ENCODE results near the gene MOCS3.

Gene MOCS3, protein sequence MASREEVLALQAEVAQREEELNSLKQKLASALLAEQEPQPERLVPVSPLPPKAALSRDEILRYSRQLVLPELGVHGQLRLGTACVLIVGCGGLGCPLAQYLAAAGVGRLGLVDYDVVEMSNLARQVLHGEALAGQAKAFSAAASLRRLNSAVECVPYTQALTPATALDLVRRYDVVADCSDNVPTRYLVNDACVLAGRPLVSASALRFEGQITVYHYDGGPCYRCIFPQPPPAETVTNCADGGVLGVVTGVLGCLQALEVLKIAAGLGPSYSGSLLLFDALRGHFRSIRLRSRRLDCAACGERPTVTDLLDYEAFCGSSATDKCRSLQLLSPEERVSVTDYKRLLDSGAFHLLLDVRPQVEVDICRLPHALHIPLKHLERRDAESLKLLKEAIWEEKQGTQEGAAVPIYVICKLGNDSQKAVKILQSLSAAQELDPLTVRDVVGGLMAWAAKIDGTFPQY
- total RNA-seq = 20.3 to 27.8 reads per million in 2 experiments

- peak; percentile 79 for DNase-seq (ENCODE audit: low read depth)
Measured at GRCh38 chr20:50958615-50959542, at the start of gene MOCS3. TSS of gene MOCS3 (plus strand) at chr20:50958818. CDS start at chr20:50958843, 25 bp downstream.

- DNase-seq (ENCODE audit: low read depth) = no peak
Measured at GRCh38 chr20:50909413-50909812, 49.2 kb upstream of the MOCS3 start.

GRCh38 chr20:50911030-50911429, 47.6 kb upstream of the MOCS3 start:
- no peak for DNase-seq (ENCODE audit: low read depth)

GRCh38 chr20:50911716-50912115, 46.9 kb upstream of the MOCS3 start:
- DNase-seq (ENCODE audit: low read depth) = no peak

DNA sequence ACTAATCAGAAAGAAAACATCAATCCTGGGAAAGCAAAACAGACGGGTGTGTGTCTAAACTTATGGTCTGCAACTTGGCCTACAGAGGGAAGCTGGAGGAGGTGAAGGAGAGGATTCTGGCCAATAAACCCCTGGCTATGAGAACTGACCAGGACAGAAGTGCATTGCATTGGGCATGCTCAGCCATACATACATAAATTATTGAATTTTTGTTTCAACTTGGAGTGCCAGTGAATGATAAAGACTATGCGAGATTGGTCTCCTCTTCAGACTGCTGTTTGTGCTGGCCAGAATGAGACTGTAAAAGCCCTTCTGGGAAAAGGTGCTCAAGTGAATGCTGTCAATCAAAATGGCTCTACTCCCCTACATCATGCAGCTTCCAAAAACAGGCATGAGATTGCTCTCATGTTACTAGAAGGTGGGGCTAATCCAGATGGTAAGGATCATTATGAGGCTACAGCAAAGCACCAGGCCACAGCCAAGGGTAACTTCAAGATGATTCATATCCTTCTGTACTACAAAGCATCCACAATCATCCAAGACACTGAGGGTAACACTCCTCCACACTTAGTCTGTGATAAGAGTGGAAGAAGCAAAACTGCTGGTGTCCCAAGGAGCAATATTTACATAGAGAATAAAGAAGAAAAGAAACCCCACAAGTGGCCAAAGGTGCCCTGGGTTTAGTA, 44.8 kb upstream of the MOCS3 start:
- no peak for DNase-seq (ENCODE audit: low read depth)

DNA sequence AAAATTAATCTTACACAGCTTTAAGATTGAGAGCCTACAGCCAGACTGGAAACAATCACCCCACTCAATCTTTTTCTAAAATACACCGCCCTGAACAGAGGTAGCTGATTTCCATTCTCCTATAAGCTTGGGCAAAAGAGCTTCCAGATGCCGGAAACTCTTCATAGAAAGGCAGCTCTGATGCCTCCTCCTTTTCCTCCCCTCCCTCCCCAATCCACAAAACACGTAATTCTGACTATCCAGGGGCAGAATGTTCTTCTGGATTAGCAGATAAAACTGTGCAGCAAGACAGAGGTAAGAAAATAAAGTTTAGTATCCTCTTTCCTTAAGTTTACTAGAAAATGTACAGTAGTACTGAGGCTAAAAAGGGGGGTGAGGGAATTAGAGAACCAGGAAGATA, 43.2 kb upstream of the MOCS3 start:
- no peak for DNase-seq (ENCODE audit: low read depth)

- DNase-seq (ENCODE audit: low read depth) = no peak
Measured at GRCh38 chr20:50916257-50916656, 42.4 kb upstream of the MOCS3 start.

DNA sequence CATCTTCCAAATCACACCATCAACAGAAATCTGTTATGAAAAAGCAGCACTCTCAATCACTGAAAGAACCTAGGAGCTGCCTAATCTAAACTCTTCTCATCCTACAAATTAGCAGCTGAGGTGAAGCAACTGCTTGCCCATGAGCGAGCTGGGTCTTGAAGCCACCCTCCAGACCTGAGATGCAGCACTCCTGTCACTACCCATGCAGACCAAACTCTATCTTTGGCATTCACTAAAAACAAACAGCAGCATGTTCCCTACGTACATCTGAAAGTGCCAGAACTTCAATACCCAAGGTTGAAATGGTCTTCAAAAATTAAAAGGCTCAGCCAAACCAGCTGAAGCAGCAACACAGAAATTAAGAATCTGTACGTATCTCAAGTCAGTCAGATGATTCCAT, 41.7 kb upstream of the MOCS3 start:
- no peak for DNase-seq (ENCODE audit: low read depth)

DNA sequence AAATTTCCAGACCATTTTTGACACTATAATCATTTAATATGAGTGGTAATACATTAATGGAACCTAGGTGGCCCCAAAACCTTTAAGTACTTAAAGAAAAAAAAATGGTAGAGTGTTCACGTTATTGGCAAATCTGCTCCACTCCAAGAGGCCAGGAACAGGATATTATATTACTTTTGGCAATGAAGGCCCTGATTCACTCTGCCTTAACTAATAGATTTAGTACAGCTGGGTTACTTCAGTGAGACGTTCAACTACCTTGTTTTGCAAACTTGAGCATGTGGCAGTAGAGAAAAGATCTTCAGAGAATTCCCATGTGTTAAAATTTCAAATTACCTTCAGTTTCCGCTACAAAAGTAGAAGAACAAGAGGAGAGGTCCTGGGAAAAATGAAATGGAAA, 40.2 kb upstream of the MOCS3 start:
- DNase-seq (ENCODE audit: low read depth) = no peak

- no peak for DNase-seq (ENCODE audit: low read depth)
Measured at GRCh38 chr20:50919567-50919966, 39.1 kb upstream of the MOCS3 start.

GRCh38 chr20:50920997-50921396, 37.6 kb upstream of the MOCS3 start:
- DNase-seq (ENCODE audit: low read depth) = no peak

- no peak for DNase-seq (ENCODE audit: low read depth)
Measured at GRCh38 chr20:50921803-50922501, 36.7 kb upstream of the MOCS3 start.

- DNase-seq (ENCODE audit: low read depth) = no peak
Measured at GRCh38 chr20:50924261-50924920, 34.2 kb upstream of the MOCS3 start.

DNA sequence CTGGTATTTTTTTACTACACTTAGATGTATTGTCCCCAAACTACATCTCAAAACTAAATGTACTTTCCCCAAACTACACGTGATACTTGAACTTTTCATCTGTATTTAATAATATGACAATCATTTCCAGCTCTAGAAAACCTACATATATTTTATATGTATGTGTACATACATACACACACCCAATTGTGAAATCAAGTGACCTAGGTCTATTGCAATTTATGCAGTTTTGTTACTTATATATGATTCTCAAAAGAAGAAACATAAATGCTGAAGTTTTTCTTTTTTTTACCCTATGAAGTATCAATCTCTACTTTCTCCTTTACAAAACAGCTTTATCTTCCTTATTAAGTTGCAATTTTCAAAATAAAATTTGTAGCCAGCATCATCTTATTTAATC, 32.1 kb upstream of the MOCS3 start:
- DNase-seq (ENCODE audit: low read depth) = no peak

DNA sequence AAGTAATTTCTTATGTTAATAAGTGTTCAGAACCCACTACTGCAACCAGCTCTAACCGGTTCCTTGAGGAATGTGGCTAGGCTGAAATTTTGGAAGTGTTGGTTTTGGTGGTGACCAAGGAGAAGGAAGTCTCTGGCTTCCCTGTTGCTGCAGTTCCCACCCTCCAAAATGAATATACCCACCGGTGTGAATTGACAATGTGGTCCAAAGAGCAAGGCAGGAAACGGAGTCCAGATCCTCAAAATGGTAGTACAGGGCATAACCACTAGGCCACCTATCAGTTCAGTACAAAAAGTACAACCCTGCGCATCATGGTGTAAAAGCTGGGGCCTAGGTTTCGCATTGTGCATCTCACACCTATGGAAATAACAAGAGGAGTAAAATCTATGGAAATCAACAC, 30.1 kb upstream of the MOCS3 start:
- DNase-seq (ENCODE audit: low read depth) = no peak

DNA sequence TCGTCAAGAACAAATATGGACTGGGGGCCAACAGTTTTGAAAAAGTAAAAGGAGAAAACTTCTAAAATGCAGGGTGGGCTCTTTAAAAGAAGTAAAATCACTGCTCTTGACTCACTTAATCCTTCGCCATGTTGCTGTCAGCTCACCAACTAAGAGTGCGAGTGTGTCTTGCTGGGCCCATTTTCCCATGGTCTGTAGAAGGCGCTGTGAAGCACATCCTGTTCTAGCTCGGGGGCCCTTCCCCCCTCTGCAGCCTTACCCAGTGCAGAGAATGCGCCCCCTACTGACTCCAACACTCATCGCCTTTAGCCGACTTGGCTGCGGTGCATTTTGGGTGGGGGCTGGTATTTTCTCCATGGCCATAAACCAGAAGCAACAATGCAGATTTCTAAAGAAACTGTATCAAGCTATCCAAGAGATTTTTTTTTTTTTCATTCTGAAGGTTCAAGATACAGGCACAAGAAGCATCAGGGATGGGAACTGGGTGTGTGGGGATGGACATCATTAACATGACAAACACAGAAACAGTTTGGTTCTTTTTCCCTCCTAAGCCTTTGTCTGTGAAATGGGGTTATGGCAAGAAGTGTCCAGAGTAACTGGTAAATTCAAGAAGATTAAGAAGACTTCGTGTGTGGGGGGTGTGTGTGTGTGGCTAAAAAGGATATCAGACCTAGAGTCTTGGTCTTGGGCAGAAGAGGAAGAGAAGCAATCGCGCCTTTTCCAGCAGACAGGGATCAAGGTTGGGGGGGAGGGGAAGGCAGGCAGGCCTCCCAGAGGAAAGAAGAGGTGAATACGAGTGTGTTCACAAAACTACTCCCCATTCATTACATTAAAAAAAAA, 29.1 kb upstream of the MOCS3 start:
- DNase-seq (ENCODE audit: low read depth) = peak; percentile 91

GRCh38 chr20:50930139-50930975, 28.3 kb upstream of the MOCS3 start:
- peak; percentile 4 for DNase-seq (ENCODE audit: low read depth)

DNA sequence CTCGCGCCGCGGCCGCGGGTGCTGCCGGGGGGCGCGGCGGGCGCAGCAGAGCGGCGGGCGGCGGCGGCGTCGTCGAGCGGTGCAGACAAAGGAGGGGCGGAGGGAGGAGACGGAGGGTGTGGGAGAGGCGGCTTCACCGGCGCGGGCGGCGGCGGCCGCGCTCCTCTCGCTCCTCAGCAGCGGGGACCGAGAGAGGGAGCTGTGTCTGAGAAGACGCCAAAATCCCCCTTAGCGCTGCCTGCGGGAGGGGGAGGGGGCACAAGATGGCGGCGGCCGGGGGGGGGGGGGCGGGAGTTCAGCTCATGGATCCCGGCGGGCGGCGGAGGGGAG, 27.7 kb upstream of the MOCS3 start:
- peak; percentile 68 for DNase-seq (ENCODE audit: low read depth)

DNA sequence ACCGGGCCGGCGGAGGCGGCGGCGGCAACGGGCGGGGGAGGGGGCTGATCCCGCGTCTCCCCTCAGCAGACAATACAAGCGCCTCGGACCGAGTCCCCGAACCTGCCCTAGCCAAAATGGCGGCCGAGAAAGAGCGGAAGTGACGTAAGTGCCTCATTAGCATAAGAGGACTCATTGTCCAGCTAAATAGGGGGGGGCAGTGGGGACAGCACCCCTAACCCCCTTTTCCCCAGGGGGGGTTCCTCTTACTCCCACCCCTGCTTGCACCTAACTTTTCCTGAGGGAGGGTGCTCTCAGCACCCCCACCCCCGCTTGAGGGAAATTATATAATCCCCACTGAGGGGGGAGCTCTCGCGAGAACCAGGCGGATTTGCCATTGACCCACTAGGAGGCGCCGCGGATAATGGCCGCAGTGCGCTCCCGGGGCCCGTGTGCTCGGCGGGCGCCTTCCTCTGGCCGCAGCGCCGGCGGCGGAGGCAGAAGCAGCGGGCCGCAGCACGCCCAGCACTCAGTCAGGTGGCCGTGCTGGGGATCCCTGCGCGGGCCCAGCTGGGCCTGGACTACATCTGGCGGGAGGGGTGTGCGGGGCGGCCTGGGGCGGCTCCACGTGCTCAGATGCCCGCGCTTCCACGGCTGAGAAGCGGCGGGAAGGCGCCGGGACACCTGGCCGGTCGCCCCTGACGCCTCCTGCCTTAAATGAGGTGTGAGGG, 27.2 kb upstream of the MOCS3 start, which contains the start of gene ADNP:
TSS of gene ADNP (minus strand) at position 132 of the 710 bp plus-strand sequence. CDS start 27,441 bp downstream, outside the sequence.
- peak; percentile 85 for DNase-seq (ENCODE audit: low read depth)

Measured in T follicular helper cell (primary cell).